Loucy (cell line): ENCODE data around the gene CST4.
"Not testable (repeated sequence)": the region's sequence is repeated elsewhere in the genome, so short reads cannot be mapped to it uniquely, and the experiment has no call there.

Experiments used
- H2AFZ ChIP-seq: fragments of 200-600 bp; sonication (generic); 2 replicates; pipeline ENCODE4 v1.6.0; 2016; ENCODE audit warnings: antibody characterized with exemption, mild to moderate bottlenecking, low read length, moderate library complexity
- H3F3A ChIP-seq: fragments of 200-600 bp; 2 replicates; pipeline ENCODE4 v1.6.0; 2016; ENCODE audit warnings: antibody characterized with exemption, low read depth, mild to moderate bottlenecking
- H3K27me3 ChIP-seq: fragments of 200-600 bp; sonication (generic); 2 replicates; pipeline ENCODE4 v1.6.1; 2014; ENCODE audit warnings: low read length, mild to moderate bottlenecking; ENCODE audit not compliant: insufficient read depth, poor library complexity, severe bottlenecking
- H3K36me3 ChIP-seq: fragments of 200-600 bp; sonication (generic); 2 replicates; pipeline ENCODE4 v1.6.1; 2016; ENCODE audit warnings: low read length; ENCODE audit not compliant: insufficient read depth
- H3K4me1 ChIP-seq: fragments of 200-600 bp; sonication (generic); 2 replicates; pipeline ENCODE4 v1.5.1; 2014; ENCODE audit warnings: low read length, mild to moderate bottlenecking; ENCODE audit not compliant: insufficient read depth, poor library complexity, severe bottlenecking
- H3K4me2 ChIP-seq: fragments of 200-600 bp; sonication (generic); 2 replicates; pipeline ENCODE4 v1.6.0; 2014; ENCODE audit warnings: antibody characterized with exemption, low read length, low read depth, mild to moderate bottlenecking; ENCODE audit not compliant: poor library complexity, severe bottlenecking
- H3K4me3 ChIP-seq: fragments of 200-600 bp; sonication (generic); 2 replicates; pipeline ENCODE4 v1.5.1; 2014; ENCODE audit warnings: low read length, mild to moderate bottlenecking, mixed read lengths; ENCODE audit not compliant: poor library complexity, severe bottlenecking
- H3K79me2 ChIP-seq: fragments of 200-600 bp; sonication (generic); 2 replicates; pipeline ENCODE4 v1.6.1; 2014; ENCODE audit warnings: low read length; ENCODE audit not compliant: insufficient read depth
- H3K9ac ChIP-seq: fragments of 200-600 bp; sonication (generic); 2 replicates; pipeline ENCODE4 v1.6.0; 2014; ENCODE audit warnings: mild to moderate bottlenecking, low read depth, low read length, moderate library complexity; ENCODE audit not compliant: poor library complexity, severe bottlenecking
- H3K9me2 ChIP-seq: fragments of 200-600 bp; sonication (generic); replicated peaks from 2 replicates; pipeline ENCODE4 v1.6.1; 2016; ENCODE audit warnings: low read depth, low read length, mixed read lengths
- H3K9me3 ChIP-seq: fragments of 200-600 bp; sonication (generic); 2 replicates; pipeline ENCODE4 v1.6.1; 2014; ENCODE audit warnings: mild to moderate bottlenecking, antibody characterized with exemption, low read length, low read depth; ENCODE audit not compliant: insufficient read depth
- H4K20me1 ChIP-seq: fragments of 200-600 bp; sonication (generic); 2 replicates; pipeline ENCODE4 v1.6.0; 2014; ENCODE audit warnings: antibody characterized with exemption, low read length, mild to moderate bottlenecking; ENCODE audit not compliant: insufficient read depth, poor library complexity, severe bottlenecking
- CTCF ChIP-seq: fragments of 200-600 bp; sonication (generic); conservative IDR thresholded peaks from 2 replicates; pipeline ENCODE4 v1.5.1; 2014; ENCODE audit warnings: mild to moderate bottlenecking, antibody characterized with exemption, low read length
- EZH2phosphoT487 ChIP-seq: fragments of 200-600 bp; IDR thresholded peaks from 2 replicates; pipeline ENCODE4 v1.6.1; 2018; ENCODE audit warnings: antibody characterized with exemption, mild to moderate bottlenecking, moderate library complexity, borderline replicate concordance

The CST4 gene

GRCh38 chr20:23725102-23725501 is 36.3 kb upstream of the CST4 start:
- no peaks in the 10 kb centered on the region for H3K79me2 ChIP-seq
- H2AFZ ChIP-seq: no peak overlapping the region
- no peaks in the 10 kb centered on the region for H3K36me3 ChIP-seq
- no peaks in the 10 kb centered on the region for H3K4me1 ChIP-seq
- H3K9me3 ChIP-seq: no peaks in the 10 kb centered on the region
- H3K27me3 ChIP-seq: no peaks in the 10 kb centered on the region
- no peak overlapping the region for H3K9ac ChIP-seq
- no peak overlapping the region for H3K4me2 ChIP-seq
- H3F3A ChIP-seq: no peaks in the 10 kb centered on the region
- no peaks in the 10 kb centered on the region for H3K9me2 ChIP-seq
- no peaks in the 10 kb centered on the region for H4K20me1 ChIP-seq
- TF ChIP-seq EZH2phosphoT487 (no peak), CTCF (no peak)
- H3K4me3 ChIP-seq: no peak overlapping the region

- not testable (repeated sequence) for H3K9ac ChIP-seq, H3K36me3 ChIP-seq, H3F3A ChIP-seq, H3K4me3 ChIP-seq, H3K4me2 ChIP-seq, H2AFZ ChIP-seq, H4K20me1 ChIP-seq, H3K27me3 ChIP-seq, H3K9me3 ChIP-seq, H3K79me2 ChIP-seq, H3K4me1 ChIP-seq, H3K9me2 ChIP-seq
- peak; percentile 48 for TF ChIP-seq CTCF
Observed at GRCh38 chr20:23723659-23724307, 34.9 kb upstream of the CST4 start.

- not testable (repeated sequence) for H3K79me2 ChIP-seq, H3K4me2 ChIP-seq, H4K20me1 ChIP-seq, H3K27me3 ChIP-seq, H3K36me3 ChIP-seq, H3K9me3 ChIP-seq, H2AFZ ChIP-seq, H3K4me1 ChIP-seq, H3F3A ChIP-seq, H3K9ac ChIP-seq, H3K4me3 ChIP-seq, H3K9me2 ChIP-seq
Observed at GRCh38 chr20:23722851-23723250, 34.0 kb upstream of the CST4 start.

- Histone ChIP-seq H3K9me2 (no peaks in the 10 kb centered on the region), H2AFZ (no peak overlapping the region), H3K9ac (no peak overlapping the region), H3K9me3 (no peaks in the 10 kb centered on the region), H3K4me3 (no peak overlapping the region), H3F3A (no peaks in the 10 kb centered on the region), H3K36me3 (no peaks in the 10 kb centered on the region), H3K4me1 (no peaks in the 10 kb centered on the region), H3K79me2 (no peaks in the 10 kb centered on the region), H3K27me3 (no peaks in the 10 kb centered on the region), H4K20me1 (no peaks in the 10 kb centered on the region), H3K4me2 (no peak overlapping the region)
- TF ChIP-seq CTCF (no peak), EZH2phosphoT487 (no peak)
Observed at GRCh38 chr20:23721962-23722361, 33.1 kb upstream of the CST4 start.

- not testable (repeated sequence) for H3K36me3 ChIP-seq, H4K20me1 ChIP-seq
Observed at GRCh38 chr20:23719351-23719750, 30.5 kb upstream of the CST4 start.

More at GRCh38 chr20:23719351-23719750, 30.5 kb upstream of the CST4 start:
- H3K4me1 ChIP-seq, H3K27me3 ChIP-seq, H3K4me3 ChIP-seq, H3K9ac ChIP-seq, H3K79me2 ChIP-seq, H3F3A ChIP-seq, H2AFZ ChIP-seq, H3K4me2 ChIP-seq, H3K9me3 ChIP-seq, H3K9me2 ChIP-seq: not testable (repeated sequence)
